ENCODE measurements around the gene CDK6. TPM values are rescaled to one million over a fixed set of nuclear protein-coding genes. Genes with fewer than 3 reads are reported as not detected.
"Not testable (repeated sequence)": the region's sequence is repeated elsewhere in the genome, so short reads cannot be mapped to it uniquely, and the experiment has no call there.

Gene CDK6
- total RNA-seq, 1 experiment from 2014 or later: 124 TPM

DNA sequence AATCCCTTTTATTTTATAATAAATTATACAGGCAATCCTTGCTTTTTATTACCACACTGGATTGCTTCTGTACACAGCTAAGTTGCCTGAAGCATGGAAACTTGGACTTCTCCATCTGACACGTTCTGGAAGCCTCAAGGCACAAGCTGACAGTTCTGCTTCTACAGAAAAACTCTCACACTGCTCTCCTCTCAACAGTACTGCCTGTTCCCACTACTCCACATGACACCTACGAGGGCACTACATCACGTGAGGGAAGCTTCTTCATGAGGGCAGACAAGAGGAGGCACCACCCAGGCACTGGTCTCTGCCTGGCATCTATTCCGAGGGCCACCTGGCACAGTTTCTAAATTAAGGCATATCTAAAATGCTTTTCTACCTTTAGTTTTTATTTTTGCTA, 229.4 kb downstream of the CDK6 start:
- TF ChIP-seq, protein P1, sequence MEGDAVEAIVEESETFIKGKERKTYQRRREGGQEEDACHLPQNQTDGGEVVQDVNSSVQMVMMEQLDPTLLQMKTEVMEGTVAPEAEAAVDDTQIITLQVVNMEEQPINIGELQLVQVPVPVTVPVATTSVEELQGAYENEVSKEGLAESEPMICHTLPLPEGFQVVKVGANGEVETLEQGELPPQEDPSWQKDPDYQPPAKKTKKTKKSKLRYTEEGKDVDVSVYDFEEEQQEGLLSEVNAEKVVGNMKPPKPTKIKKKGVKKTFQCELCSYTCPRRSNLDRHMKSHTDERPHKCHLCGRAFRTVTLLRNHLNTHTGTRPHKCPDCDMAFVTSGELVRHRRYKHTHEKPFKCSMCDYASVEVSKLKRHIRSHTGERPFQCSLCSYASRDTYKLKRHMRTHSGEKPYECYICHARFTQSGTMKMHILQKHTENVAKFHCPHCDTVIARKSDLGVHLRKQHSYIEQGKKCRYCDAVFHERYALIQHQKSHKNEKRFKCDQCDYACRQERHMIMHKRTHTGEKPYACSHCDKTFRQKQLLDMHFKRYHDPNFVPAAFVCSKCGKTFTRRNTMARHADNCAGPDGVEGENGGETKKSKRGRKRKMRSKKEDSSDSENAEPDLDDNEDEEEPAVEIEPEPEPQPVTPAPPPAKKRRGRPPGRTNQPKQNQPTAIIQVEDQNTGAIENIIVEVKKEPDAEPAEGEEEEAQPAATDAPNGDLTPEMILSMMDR (IDR thresholded peaks at IDR 0.05; ENCODE audit: unreplicated experiment): no peak
- no peaks in the 10 kb centered on the region for H3K4me1 Mint-ChIP-seq (ENCODE audit: insufficient read depth, unreplicated experiment)
- H3K9me3 Mint-ChIP-seq (ENCODE audit: unreplicated experiment): no peaks in the 10 kb centered on the region
- no TSS peak for BruUV-seq (replicated peaks)
- H3K4me3 Mint-ChIP-seq (ENCODE audit: unreplicated experiment): no peak overlapping the region
- no peak overlapping the region for H3K27ac Mint-ChIP-seq (ENCODE audit: low read depth, unreplicated experiment)
- ChIA-PET CTCF (interaction anchor here (0.6 to 5.0 kb wide), 4 partner anchors 11 to 481 kb away, joined by 3 to 24 read pairs (median 12); partner anchors contain the start of gene FAM133B), POLR2A (no interaction called here)
- no peak for DNase-seq (ENCODE audit: unreplicated experiment)
- intact Hi-C loops (cut with micrococcal nuclease): no loop called here
- H3K27me3 Mint-ChIP-seq (ENCODE audit: insufficient read depth, unreplicated experiment): no peaks in the 10 kb centered on the region
- H3K36me3 Mint-ChIP-seq (ENCODE audit: insufficient read depth, unreplicated experiment): peaks cover 35% of the 10 kb centered on the region

DNA sequence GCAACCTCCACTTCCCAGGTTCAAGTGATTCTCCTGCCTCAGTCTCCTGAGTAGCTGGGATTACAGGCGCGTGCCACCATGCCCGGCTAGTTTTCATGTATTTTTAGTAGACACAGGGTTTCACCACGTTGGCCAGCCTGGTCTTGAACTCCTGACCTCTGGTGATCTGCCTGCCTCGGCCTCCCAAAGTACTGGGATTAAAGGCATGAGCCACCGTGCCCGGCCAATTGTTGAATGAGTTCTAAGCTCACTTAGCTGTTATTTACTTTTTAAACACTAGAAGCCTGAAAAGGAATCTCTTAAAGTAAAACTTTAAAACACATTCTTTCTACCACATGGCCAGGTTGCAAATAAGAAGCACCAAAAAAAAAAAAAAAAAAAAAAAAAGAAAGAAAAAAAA, 231.9 kb downstream of the CDK6 start:
- H3K4me3 Mint-ChIP-seq (ENCODE audit: unreplicated experiment); DNase-seq (ENCODE audit: unreplicated experiment); H3K9me3 Mint-ChIP-seq (ENCODE audit: unreplicated experiment); BruUV-seq (replicated peaks); POLR2A ChIA-PET; intact Hi-C loops (cut with micrococcal nuclease); H3K4me1 Mint-ChIP-seq (ENCODE audit: insufficient read depth, unreplicated experiment); H3K27me3 Mint-ChIP-seq (ENCODE audit: insufficient read depth, unreplicated experiment); H3K27ac Mint-ChIP-seq (ENCODE audit: low read depth, unreplicated experiment): not testable (repeated sequence)
- peaks cover 24% of the 10 kb centered on the region for H3K36me3 Mint-ChIP-seq (ENCODE audit: insufficient read depth, unreplicated experiment)
- CTCF ChIA-PET: interaction anchor here (0.6 to 5.0 kb wide), 4 partner anchors 14 to 232 kb away, joined by 3 to 24 read pairs (median 4); partner anchors contain the start of gene RBM48

DNA sequence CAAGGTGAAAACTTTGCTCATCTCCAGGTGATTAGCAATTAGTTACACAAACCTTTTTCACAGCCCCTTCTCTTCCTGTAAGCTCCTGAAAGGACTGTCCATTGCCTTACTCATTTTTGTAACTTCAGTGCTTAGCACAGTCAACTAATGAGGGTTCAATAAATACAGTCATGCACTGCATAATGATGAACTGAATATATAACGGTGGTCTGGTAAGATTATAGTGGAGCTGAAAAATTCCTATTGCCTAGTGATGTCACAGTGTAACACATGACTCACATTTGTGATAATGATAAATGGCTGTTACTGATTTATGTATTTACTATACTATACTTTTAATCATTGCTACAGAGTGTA, 233.3 kb downstream of the CDK6 start:
- BruUV-seq (replicated peaks): no TSS peak
- Mint-ChIP-seq H3K27me3 (ENCODE audit: insufficient read depth, unreplicated experiment) (no peaks in the 10 kb centered on the region), H3K4me3 (ENCODE audit: unreplicated experiment) (no peak overlapping the region), H3K27ac (ENCODE audit: low read depth, unreplicated experiment) (no peak overlapping the region), H3K9me3 (ENCODE audit: unreplicated experiment) (no peaks in the 10 kb centered on the region), H3K36me3 (ENCODE audit: insufficient read depth, unreplicated experiment) (peaks cover 18% of the 10 kb centered on the region), H3K4me1 (ENCODE audit: insufficient read depth, unreplicated experiment) (no peaks in the 10 kb centered on the region)
- intact Hi-C loops (cut with micrococcal nuclease): no loop called here
- TF ChIP-seq, protein P1 (IDR thresholded peaks at IDR 0.05; ENCODE audit: unreplicated experiment): no peak
- ChIA-PET POLR2A (no interaction called here), CTCF (interaction anchor here (0.5 to 2.5 kb wide), 9 partner anchors 8 to 455 kb away, joined by 3 to 15 read pairs (median 4); partner anchors contain the start of gene FAM133B)
- DNase-seq (ENCODE audit: unreplicated experiment): no peak

DNA sequence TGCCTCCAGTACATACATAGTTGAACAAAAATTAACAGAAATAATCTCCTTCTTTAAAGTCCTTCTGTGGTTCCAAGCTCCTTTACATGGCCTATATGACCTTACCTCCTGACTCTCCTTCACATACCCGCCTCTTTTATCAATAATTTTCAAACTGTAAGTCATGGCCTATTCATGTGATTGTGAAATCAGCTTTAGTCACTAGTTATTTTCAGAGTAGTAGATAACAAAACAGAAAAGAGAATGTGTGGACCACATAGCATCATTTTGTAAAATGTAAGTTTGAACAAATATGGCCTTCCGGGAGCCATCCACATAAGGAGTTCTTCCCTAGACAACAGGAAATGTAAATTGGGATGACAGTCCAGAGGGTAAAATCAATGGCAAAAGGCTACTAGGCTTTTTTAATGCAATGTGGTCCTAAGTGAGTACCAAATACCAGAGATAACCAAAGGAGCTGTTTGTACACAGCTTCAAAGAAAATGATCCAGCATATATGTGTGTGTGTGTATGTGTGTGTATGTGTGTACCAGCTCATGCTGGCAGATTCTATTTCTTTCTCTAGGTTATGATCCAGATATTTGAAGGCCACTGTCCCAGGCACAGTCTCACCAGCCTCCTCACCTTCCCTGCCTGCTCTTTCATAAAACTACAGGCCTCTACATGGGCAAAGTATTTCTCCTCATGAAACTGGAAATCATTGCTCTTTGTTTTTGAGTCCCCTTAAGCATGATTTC, 233.9 kb downstream of the CDK6 start:
- H3K36me3 Mint-ChIP-seq (ENCODE audit: insufficient read depth, unreplicated experiment): peaks cover 18% of the 10 kb centered on the region
- DNase-seq (ENCODE audit: unreplicated experiment): no peak
- ChIA-PET CTCF (interaction anchor here (0.5 to 2.5 kb wide), 6 partner anchors 7 to 456 kb away, joined by 3 to 15 read pairs (median 3); partner anchors contain the start of gene FAM133B), POLR2A (no interaction called here)
- H3K4me3 Mint-ChIP-seq (ENCODE audit: unreplicated experiment): no peak overlapping the region
- no peaks in the 10 kb centered on the region for H3K9me3 Mint-ChIP-seq (ENCODE audit: unreplicated experiment)
- no peaks in the 10 kb centered on the region for H3K4me1 Mint-ChIP-seq (ENCODE audit: insufficient read depth, unreplicated experiment)
- no peak overlapping the region for H3K27ac Mint-ChIP-seq (ENCODE audit: low read depth, unreplicated experiment)
- BruUV-seq (replicated peaks): no TSS peak
- TF ChIP-seq, protein P1 (IDR thresholded peaks at IDR 0.05; ENCODE audit: unreplicated experiment): no peak
- H3K27me3 Mint-ChIP-seq (ENCODE audit: insufficient read depth, unreplicated experiment): no peaks in the 10 kb centered on the region
- intact Hi-C loops (cut with micrococcal nuclease): no loop called here
